Vagina (tissue), 2 donors: ENCODE results near the gene C6orf15.

Experiments used
- POLR2AphosphoS5 ChIP-seq, 2 donors: sonication (generic); formaldehyde crosslinking; IDR thresholded peaks; one replicate each; pipeline ENCODE4 v1.9.0; 2017; ENCODE audit warnings: antibody characterized with exemption in 2 of 2, mild to moderate bottlenecking in 2 of 2, low read depth in 1 of 2; ENCODE audit not compliant: insufficient read depth in 1 of 2
- TF ChIP-seq, protein P1 (sequence below), 3 experiments: fragments of 450-650 bp in 2 of 3; fragments of 200-600 bp in 1 of 3; sonication (generic) in 1 of 3; IDR thresholded peaks; one replicate each; pipeline ENCODE4 v1.5.1; 2017 to 2019; ENCODE audit warnings: antibody characterized with exemption in 3 of 3, mild to moderate bottlenecking in 2 of 3, moderate library complexity in 2 of 3

GRCh38 chr6:31092769-31093505 is 19.4 kb downstream of the C6orf15 start:
- TF ChIP-seq, protein P1, sequence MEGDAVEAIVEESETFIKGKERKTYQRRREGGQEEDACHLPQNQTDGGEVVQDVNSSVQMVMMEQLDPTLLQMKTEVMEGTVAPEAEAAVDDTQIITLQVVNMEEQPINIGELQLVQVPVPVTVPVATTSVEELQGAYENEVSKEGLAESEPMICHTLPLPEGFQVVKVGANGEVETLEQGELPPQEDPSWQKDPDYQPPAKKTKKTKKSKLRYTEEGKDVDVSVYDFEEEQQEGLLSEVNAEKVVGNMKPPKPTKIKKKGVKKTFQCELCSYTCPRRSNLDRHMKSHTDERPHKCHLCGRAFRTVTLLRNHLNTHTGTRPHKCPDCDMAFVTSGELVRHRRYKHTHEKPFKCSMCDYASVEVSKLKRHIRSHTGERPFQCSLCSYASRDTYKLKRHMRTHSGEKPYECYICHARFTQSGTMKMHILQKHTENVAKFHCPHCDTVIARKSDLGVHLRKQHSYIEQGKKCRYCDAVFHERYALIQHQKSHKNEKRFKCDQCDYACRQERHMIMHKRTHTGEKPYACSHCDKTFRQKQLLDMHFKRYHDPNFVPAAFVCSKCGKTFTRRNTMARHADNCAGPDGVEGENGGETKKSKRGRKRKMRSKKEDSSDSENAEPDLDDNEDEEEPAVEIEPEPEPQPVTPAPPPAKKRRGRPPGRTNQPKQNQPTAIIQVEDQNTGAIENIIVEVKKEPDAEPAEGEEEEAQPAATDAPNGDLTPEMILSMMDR (IDR thresholded peaks at IDR 0.05) = no peak
- no peak for TF ChIP-seq POLR2AphosphoS5 (IDR thresholded peaks at IDR 0.05; ENCODE audit: insufficient read depth in 1 of 2, low read depth in 1 of 2)
